ENCODE measurements around the gene EHMT1. TPM values are rescaled to one million over a fixed set of nuclear protein-coding genes. Genes with fewer than 3 reads are reported as not detected.
A peak's percentile ranks its signal among the peaks of the same experiment; 100 is the strongest.

Gene EHMT1
- total and polyA plus RNA-seq, 2 of the 13 experiments (the other 11 are each of a cell fraction or from before 2014, with no cell fraction given) = 23.0 to 27.1 TPM

GRCh38 chr9:137589441-137590122 lies 29.2 kb upstream of the EHMT1 start (continued):
- no peak for TF ChIP-seq CEBPZ (IDR thresholded peaks at IDR 0.05; ENCODE audit: low read length)
- TF ChIP-seq MAFG (CRISPR knock-in tag; IDR thresholded peaks at IDR 0.05) = no peak
- TF ChIP-seq SKIL (CRISPR knock-in tag; IDR thresholded peaks at IDR 0.05; ENCODE audit: borderline replicate concordance) = no peak
- TF ChIP-seq BCL6 (CRISPR knock-in tag; IDR thresholded peaks at IDR 0.05) = no peak
- no peak for TF ChIP-seq TOE1 (CRISPR knock-in tag; IDR thresholded peaks at IDR 0.05)
- 0 out of 2 replicates have a peak, but pooled peaks have one; percentile 36 for TF ChIP-seq ZNF563 (CRISPR knock-in tag; IDR thresholded peaks at IDR 0.05)
- TF ChIP-seq ZZZ3 (CRISPR knock-in tag; IDR thresholded peaks at IDR 0.05; ENCODE audit: borderline replicate concordance) = no peak
- TF ChIP-seq BRCA1 (CRISPR knock-in tag; IDR thresholded peaks at IDR 0.05) = no peak
- TF ChIP-seq BRD4 (CRISPR knock-in tag; IDR thresholded peaks at IDR 0.05) = no peak
- TF ChIP-seq ZFY (CRISPR knock-in tag; IDR thresholded peaks at IDR 0.05) = peak; percentile 74
- 0 out of 4 replicates have a peak, but pooled peaks of 1 of the 2 experiments have one; percentile 20 for TF ChIP-seq HMGXB4 (CRISPR knock-in tag; IDR thresholded peaks at IDR 0.05; ENCODE audit: borderline replicate concordance in 1 of 2, low read depth in 1 of 2)
- TF ChIP-seq ZUFSP (CRISPR knock-in tag; IDR thresholded peaks at IDR 0.05; ENCODE audit: borderline replicate concordance) = no peak
- TF ChIP-seq SKI (IDR thresholded peaks at IDR 0.05; ENCODE audit: partially characterized antibody) = no peak
- TF ChIP-seq MTF2 (CRISPR knock-in tag; IDR thresholded peaks at IDR 0.05; ENCODE audit: borderline replicate concordance) = no peak
- TF ChIP-seq ZNF883 (CRISPR knock-in tag; IDR thresholded peaks at IDR 0.05; ENCODE audit: not compliant biosample characterization) = no peak
- no peak for TF ChIP-seq GRHL1 (CRISPR knock-in tag; conservative IDR thresholded peaks at IDR 0.05)

All from HepG2 (cell line).